Measurements from ENCODE around the gene F2. TPM values are rescaled to one million over a fixed set of nuclear protein-coding genes. Genes with fewer than 3 reads are reported as not detected.
A peak's percentile ranks its signal among the peaks of the same experiment; 100 is the strongest.
"Not testable (repeated sequence)": the region's sequence is repeated elsewhere in the genome, so short reads cannot be mapped to it uniquely, and the experiment has no call there.

Gene F2
- polyA plus RNA-seq, 1 experiment: not detected

GRCh38 chr11:46701078-46701654 is 17.8 kb upstream of the F2 start:
- TF ChIP-seq CTCF (IDR thresholded peaks at IDR 0.05; ENCODE audit: low read depth, low read length): no peak
- Histone ChIP-seq H3K27ac (ENCODE audit: low read depth, low read length) (peak overlapping the region; percentile 98), H3K4me3 (ENCODE audit: low read depth, low read length) (peak overlapping the region; percentile 100), H3K27me3 (ENCODE audit: control insufficient read depth, insufficient read depth, low read length) (no peaks in the 10 kb centered on the region), H3K9me3 (ENCODE audit: control insufficient read depth, insufficient read depth, low read length) (no peaks in the 10 kb centered on the region; the same call in 1 of the 2 replicates)
- DNase-seq (ENCODE audit: low read depth, low spot score): no peak
- POLR2A ChIA-PET: interaction anchor here (0.6 to 1.6 kb wide), 8 partner anchors 9 to 121 kb away, joined by 3 to 8 read pairs (median 4); no protein-coding TSS in a partner anchor
- CTCF ChIA-PET: interaction anchor here (1.3 kb wide), 1 partner anchor 43 kb away, joined by 4 read pairs; no protein-coding TSS in a partner anchor

GRCh38 chr11:46705070-46705688 is 13.8 kb upstream of the F2 start:
- CTCF ChIA-PET: no interaction called here
- H3K27me3 ChIP-seq (ENCODE audit: control insufficient read depth, insufficient read depth, low read length): no peaks in the 10 kb centered on the region
- no peak overlapping the region for H3K27ac ChIP-seq (ENCODE audit: low read depth, low read length)
- no peak for DNase-seq (ENCODE audit: low read depth, low spot score)
- TF ChIP-seq CTCF (IDR thresholded peaks at IDR 0.05; ENCODE audit: low read depth, low read length): no peak
- H3K9me3 ChIP-seq (ENCODE audit: control insufficient read depth, insufficient read depth, low read length): no peaks in the 10 kb centered on the region; the same call in 1 of the 2 replicates
- no peak overlapping the region for H3K4me3 ChIP-seq (ENCODE audit: low read depth, low read length)
- POLR2A ChIA-PET: no interaction called here

- Histone ChIP-seq H3K9me3 (ENCODE audit: control insufficient read depth, insufficient read depth, low read length) (no peaks in the 10 kb centered on the region), H3K27me3 (ENCODE audit: control insufficient read depth, insufficient read depth, low read length) (no peaks in the 10 kb centered on the region), H3K27ac (ENCODE audit: low read depth, low read length) (no peak overlapping the region), H3K4me3 (ENCODE audit: low read depth, low read length) (no peak overlapping the region)
- DNase-seq (ENCODE audit: low read depth, low spot score): no peak
- ChIA-PET POLR2A (no interaction called here), CTCF (no interaction called here)
- no peak for TF ChIP-seq CTCF (IDR thresholded peaks at IDR 0.05; ENCODE audit: low read depth, low read length)
Measured at GRCh38 chr11:46706886-46707285, 12.1 kb upstream of the F2 start.

- H3K4me3 ChIP-seq (ENCODE audit: low read depth, low read length); H3K27me3 ChIP-seq (ENCODE audit: control insufficient read depth, insufficient read depth, low read length); CTCF ChIA-PET; DNase-seq (ENCODE audit: low read depth, low spot score); H3K9me3 ChIP-seq (ENCODE audit: control insufficient read depth, insufficient read depth, low read length); H3K27ac ChIP-seq (ENCODE audit: low read depth, low read length): not testable (repeated sequence)
- POLR2A ChIA-PET: interaction anchor here (0.7 to 0.9 kb wide), 2 partner anchors 9 to 10 kb away, joined by 3 to 4 read pairs; partner anchors contain the start of genes ARHGAP1, F2 and ZNF408
Measured at GRCh38 chr11:46709351-46709750, 9.7 kb upstream of the F2 start.

GRCh38 chr11:46710821-46711269 is 8.2 kb upstream of the F2 start:
- CTCF ChIA-PET: interaction anchor here (0.7 kb wide), 1 partner anchor 74 kb away, joined by 3 read pairs; no protein-coding TSS in a partner anchor
- peak overlapping the region; percentile 86 for H3K27ac ChIP-seq (ENCODE audit: low read depth, low read length)

More at GRCh38 chr11:46710821-46711269, 8.2 kb upstream of the F2 start:
- POLR2A ChIA-PET: interaction anchor here (1.2 kb wide), 1 partner anchor 10 kb away, joined by 5 read pairs; the partner anchor contains the start of genes ARHGAP1 and ZNF408
- Histone ChIP-seq H3K4me3 (ENCODE audit: low read depth, low read length) (no peak overlapping the region), H3K9me3 (ENCODE audit: control insufficient read depth, insufficient read depth, low read length) (no peaks in the 10 kb centered on the region), H3K27me3 (ENCODE audit: control insufficient read depth, insufficient read depth, low read length) (no peaks in the 10 kb centered on the region)
- TF ChIP-seq CTCF (IDR thresholded peaks at IDR 0.05; ENCODE audit: low read depth, low read length): no peak
- peak; percentile 85 for DNase-seq (ENCODE audit: low read depth, low spot score)
